ENCODE data around the gene SCT.
A peak's percentile ranks its signal among the peaks of the same experiment; 100 is the strongest.

SCT gene

DNA sequence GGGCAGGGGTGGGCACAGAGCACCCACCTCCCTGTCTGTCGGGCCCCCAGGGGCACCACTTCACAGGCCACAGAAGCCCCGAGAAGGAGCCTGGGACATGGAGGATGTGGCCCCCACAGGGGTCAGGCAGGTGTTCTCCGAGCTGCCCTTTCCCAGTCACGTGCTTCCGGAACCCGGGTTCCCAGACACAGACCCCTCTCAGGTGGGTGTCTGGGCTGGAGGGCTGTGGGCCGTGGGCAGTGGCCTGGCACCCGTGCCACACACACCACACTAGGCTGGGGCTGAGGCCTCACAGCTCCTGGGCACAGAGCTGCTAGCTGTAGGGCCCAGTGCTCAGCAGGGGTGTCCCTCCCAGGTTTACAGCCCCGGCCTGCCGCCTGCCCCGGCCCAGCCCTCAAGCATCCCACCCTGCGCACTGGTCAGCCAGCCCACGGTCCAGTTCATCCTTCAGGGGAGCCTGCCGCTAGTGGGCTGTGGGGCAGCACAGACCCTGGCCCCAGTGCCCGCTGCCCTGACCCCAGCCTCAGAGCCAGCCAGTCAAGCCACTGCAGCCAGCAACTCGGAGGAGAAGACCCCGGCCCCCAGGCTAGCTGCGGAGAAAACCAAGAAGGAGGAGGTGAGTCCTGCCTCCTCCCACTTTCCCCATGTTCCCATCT lies 16.7 kb downstream of the SCT start:
- DNase-seq (ENCODE audit: low read depth) = no peak

DNA sequence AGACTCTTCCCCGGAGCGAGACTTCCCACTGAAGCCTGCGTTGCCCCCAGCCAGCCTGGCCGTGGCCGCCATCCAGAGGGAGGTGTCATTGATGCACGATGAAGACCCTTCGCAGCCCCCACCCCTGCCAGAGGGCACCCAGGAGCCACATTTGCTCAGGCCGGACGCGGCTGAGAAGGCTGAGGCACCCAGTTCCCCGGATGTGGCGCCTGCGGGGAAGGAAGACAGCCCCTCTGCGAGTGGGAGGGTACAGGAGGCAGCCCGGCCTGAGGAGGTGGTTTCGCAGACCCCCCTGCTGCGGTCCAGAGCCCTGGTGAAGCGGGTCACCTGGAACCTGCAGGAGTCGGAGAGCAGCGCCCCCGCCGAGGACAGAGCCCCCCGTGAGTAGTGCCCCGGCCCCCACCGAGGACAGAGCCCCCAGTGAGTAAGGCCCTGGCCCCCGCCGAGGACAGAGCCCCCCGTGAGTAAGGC lies 17.6 kb downstream of the SCT start:
- DNase-seq (ENCODE audit: low read depth) = no peak

DNA sequence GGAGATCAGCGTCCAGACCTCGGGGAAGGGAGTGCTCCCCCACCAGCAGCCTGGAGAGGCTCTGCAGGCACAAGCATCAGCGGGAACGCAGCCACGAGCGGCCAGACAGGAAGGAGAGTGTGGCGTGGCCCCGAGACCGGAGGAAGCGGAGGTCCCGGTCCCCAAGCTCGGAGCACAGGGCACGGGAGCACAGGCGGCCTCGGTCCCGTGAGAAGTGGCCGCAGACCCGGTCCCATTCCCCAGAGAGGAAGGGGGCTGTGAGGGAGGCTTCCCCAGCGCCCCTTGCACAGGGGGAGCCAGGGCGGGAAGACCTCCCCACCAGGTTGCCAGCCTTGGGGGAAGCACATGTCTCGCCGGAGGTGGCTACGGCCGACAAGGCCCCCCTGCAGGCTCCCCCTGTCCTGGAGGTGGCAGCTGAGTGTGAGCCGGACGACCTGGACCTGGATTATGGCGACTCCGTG lies 18.2 kb downstream of the SCT start:
- DNase-seq (ENCODE audit: low read depth) = no peak

DNA sequence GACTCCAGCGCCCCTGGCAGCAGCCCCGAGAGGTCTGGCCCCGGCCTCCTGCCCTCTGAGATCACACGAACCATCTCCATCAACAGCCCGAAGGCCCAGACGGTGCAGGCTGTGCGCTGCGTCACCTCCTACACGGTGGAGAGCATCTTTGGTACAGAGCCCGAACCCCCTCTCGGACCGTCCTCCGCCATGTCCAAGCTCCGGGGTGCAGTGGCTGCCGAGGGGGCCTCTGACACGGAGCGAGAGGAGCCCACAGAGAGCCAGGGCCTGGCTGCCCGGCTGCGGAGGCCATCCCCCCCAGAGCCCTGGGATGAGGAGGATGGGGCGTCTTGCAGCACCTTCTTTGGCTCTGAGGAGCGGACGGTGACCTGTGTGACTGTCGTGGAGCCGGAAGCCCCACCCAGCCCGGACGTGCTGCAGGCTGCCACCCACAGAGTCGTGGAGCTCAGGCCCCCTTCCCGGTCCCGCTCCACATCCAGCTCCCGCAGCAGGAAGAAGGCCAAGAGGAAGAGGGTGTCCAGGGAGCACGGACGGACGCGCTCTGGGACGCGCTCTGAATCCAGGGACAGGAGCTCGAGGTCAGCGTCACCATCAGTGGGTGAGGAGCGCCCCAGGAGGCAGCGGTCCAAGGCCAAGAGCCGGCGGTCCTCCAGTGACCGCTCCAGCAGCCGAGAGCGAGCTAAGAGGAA lies 18.9 kb downstream of the SCT start:
- no peak for DNase-seq (ENCODE audit: low read depth)

DNA sequence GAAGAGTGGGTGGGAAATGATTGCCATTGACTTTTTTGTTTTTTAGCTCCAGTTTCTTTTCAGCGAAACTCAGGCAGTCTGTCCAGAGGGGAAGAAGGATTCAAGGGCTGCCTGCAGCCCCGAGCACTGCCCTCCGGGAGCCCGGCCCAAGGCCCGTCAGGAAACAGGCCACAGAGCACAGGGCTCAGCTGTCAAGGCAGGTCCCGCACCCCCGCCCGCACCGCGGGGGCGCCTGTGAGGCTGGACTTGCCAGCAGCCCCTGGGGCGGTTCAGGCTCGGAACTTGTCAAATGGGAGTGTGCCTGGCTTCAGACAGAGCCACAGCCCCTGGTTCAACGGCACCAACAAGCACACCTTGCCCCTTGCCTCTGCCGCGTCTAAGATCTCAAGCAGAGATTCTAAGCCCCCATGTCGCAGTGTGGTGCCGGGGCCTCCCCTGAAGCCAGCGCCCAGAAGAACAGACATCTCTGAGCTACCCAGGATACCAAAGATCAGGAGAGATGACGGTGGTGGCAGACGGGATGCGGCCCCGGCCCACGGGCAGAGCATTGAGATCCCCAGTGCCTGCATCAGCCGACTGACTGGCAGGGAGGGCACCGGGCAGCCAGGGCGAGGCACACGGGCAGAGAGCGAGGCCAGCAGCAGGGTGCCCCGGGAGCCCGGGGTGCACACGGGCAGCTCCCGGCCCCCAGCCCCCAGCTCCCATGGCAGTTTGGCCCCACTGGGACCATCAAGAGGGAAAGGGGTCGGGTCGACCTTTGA lies 19.8 kb downstream of the SCT start:
- DNase-seq (ENCODE audit: low read depth) = no peak

DNA sequence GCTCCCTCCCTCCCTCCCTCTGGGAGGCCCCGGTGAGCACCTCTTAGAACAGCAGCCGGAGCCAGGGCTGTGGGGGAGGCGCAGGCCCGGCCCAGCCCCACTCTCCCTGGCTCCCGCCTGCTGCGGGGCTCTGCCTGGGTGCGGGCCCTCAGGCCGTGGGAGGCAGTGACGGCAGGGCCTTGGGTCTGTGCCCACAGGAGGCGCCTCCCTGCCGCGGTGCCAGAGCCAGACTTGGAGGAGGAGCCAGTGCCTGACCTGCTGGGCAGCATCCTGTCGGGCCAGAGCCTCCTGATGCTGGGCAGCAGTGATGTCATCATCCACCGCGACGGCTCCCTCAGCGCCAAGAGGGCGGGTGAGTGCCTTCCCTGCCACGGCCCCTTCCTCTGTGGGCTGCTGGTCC lies 20.7 kb downstream of the SCT start:
- DNase-seq (ENCODE audit: low read depth) = peak; percentile 45

DNA sequence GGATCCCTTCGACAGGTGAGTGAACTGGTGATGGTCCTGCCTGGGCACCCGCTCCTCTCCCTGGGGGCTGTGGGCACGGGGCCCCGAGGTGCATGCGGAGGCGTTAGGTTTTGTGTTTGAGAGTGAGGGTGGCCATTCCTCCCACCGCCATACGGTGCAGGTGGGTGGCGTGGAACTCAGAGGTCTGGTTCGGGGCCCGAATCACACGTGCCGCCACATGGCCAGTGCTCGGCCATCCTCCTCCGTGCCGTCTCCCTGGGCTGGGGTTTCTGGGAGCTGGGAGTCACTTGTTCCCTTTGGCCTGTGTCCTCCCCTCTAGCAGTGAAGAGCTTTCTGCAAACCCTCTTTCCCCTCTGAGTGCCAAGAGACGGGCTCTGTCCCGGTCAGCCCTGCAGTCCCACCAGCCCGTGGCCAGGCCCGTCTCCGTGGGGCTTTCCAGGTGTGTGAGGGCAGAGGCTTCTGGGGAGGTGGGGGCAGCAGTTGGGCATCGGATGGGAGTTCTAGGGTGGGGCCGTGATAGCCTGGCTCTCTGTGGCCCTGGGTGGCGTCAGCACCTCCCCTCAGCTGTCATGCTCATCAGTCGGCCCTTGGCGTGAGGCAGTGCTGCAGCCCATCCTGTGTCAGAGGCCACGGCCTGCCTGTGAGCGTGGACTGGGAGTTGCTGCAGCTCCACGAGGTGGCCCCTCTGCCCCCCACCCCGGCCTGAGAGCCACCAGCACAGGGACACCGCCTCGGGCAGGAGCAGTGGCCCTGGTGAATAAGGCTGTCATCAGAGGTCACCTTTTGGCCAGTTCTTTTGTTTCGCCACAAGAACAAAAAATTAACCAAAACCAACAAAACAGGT lies 21.5 kb downstream of the SCT start:
- no peak for DNase-seq (ENCODE audit: low read depth)

DNA sequence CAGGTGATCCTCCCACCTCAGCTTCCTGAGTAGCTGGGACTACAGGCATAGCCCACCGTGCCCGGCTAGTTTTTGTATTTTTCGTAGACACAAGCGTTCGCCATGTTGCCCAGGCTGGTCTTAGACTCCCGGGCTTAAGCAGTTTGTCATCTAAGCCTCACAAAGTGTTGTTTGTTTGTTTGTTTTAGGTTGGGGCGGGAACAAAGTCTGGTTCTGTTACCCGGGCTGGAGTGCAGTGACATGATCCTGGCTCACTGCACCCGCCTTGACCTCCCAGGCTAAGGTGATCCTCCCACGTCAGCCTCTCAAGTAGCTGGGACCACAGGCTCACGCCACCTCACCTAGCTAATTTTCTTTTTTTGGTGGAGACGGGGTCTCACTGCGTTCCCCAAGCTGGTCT lies 23.8 kb downstream of the SCT start:
- no peak for DNase-seq (ENCODE audit: low read depth)

DNA sequence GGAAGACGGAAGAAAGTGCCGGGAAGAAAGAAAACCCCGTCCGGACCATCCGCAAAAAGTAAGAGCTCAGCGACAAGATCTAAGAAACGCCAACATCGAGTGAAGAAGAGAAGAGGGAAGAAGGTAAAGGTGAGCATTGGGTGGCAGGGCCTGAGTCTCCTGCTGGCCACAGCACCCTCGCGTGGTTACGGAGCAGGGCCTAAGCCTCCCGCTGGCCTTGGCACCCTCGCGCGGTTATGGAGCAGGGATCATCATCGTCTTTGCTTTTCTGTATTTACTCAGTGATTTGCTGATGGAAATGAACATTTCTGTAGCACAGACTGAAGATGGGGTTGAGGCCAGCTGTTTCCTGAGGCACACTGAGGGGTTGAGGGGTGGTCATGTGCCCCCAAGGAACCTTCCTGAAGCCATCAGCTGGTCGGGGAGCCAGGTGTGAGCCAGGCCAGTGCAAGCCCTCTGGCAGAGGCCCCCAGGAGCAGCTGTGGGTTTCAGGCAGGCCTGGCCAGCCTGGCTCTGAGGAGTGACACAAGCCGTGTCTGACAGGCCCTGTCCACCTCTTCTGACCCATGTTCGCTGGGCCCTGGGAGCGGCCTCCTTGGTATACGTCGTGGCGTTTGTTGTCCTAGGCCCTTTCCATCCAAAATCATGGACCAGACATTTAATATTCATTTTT lies 25.3 kb downstream of the SCT start:
- no peak for DNase-seq (ENCODE audit: low read depth)

DNA sequence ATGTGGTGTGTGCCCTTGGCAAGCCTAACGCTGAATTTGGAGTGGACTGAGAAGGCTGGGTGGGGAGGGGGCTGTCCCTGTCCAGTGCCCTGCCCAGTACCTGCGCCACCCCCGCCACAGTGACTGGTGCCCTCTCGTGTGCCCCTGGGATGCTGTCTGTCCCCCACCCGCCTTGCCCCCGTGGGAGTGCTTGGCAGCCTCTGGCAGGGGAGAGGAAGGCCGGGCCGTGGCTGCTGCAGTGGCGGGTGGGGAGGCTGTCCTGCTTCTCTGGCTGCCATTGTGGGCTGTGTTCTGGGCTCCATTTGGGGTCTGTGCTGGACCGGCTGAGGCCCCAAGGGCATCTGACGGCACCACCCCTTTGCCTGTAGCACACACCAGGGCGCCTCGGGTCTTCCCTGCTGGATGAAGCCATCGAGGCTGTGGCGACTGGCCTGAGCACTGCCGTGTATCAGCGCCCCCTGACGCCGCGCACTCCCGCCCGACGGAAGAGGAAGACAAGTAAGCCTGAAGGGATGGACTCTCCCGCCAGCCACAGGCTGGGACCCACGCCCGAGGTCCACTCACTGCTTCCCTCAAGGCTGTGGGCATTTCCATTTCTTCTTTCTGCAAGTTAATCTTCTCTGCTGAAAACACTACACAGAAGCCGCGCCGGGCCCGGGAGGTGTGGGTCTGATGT lies 28.8 kb downstream of the SCT start:
- no peak for DNase-seq (ENCODE audit: low read depth)

DNA sequence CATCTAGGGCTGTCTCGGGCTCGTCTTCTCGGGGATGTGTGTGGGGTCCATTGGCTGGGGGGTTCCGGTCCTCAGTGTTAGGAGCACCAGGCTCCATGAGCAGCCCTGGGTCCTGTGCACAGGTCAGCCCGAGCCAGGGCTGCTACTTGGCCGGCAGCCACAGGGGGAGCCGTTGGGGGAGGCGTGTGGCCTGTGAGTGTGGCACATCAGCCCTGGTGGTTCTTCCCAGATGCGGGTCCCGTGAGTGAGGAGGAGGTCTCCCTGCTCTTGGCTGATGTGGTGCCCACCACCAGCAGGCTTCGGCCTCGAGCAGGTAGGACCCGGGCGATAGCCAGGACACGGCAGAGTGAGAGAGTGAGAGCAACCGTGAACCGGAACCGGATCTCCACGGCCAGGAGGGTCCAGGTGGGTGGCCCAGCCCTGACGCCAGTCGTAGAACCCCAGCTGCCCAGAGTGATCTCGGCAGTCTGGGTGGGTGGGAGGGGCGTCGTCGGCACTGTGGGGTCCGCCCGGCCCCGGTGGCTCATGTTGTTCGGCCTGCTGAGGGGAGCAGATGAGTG lies 29.7 kb downstream of the SCT start:
- no peak for DNase-seq (ENCODE audit: low read depth)

DNA sequence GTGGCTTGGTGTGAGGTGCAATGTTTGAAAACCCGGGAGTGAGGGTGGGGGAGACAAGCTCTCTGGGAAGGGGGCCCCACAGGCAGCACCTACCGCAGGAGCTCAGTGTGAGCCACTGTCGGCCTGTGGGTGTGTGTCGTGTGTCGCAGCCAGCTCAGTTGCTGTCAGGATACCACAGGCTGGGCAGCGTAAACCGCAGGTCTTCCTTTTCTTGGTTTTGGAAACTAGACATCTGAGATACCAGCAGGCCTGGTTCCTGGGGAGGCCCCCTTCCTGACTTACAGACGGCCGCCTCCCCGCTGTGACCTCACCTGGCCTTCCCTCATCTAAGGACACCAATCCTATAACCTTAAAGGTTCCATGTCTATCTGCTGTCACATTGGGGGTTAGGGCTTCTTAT lies 30.6 kb downstream of the SCT start:
- no peak for DNase-seq (ENCODE audit: low read depth)

DNA sequence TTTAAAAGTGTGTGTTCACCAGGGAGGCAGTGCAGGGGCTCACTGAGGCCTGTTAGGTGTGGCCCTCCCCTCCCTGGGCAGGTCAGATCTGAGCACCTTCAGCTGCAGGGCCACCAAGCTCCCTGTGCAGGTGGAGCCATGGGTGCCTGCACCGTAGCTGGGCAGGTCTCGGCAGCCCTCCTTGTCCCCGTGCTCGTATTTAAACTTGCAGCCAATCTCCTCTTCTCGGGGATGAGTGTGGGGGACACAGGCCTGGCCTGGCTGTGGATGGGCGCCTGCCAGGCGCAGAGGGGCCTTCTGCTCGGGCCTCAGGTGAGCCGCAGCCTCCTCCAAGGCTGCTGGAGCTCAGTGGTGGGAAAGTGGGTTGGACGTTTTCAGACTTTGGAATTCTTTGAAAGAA lies 31.6 kb downstream of the SCT start:
- no peak for DNase-seq (ENCODE audit: low read depth)

DNA sequence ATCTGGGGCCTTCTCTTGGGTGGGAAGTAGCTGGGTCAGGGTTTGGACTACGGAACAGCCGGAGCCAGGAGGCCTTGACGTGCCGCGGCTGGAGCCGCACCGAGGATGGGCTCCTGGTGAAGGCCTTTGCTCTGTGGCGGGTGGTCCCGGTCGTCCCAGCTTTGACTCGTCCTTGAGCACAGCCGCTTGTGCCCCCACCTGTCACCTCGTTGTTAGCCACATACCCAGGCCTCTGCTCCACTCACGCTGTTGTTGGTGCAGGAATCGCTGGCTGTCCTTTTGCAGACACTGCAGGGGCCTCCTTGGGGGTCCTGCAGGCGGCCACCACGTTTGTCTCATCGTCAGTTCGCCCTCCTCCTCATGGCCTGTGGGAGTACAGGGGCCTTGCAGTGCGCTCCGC lies 33.6 kb downstream of the SCT start:
- no peak for DNase-seq (ENCODE audit: low read depth)

DNA sequence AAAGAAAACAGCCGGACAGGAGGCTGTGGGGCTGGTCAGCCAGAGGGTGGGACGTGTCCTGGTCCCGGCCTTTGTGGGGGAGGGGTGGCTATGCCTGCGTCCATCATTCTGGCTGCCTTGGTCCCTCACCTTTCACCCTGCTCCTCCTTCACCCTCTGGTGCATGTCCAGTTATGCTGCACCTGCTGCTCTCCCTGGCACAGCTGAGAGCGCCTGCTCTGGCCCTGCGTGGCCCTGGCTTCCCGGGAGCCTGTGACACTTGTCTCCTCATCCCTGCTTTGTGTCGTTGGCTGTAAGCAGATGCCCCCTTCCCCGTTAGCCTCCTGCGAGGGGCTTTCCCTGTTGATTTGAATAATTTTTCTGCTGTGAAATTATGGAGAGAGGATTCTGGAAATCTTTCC lies 34.1 kb downstream of the SCT start:
- no peak for DNase-seq (ENCODE audit: low read depth)

DNA sequence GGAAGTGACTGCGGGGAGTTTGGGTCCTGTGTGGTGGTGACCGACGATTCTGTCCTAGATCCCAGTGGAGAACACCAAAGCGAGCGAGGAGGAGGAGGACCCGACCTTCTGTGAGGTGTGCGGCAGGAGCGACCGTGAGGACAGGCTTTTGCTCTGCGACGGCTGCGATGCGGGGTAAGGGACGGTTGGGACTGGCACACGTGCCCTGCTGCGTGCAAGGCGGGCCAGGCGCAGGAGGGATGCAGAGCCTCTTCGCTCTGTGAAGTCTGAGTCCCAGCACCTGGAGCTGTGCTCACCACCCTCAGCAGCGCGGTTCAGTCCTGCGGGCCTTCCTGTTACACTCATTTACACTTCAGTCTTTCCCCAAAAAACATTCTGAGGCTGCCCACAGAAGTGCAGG lies 34.5 kb downstream of the SCT start:
- no peak for DNase-seq (ENCODE audit: low read depth)

DNA sequence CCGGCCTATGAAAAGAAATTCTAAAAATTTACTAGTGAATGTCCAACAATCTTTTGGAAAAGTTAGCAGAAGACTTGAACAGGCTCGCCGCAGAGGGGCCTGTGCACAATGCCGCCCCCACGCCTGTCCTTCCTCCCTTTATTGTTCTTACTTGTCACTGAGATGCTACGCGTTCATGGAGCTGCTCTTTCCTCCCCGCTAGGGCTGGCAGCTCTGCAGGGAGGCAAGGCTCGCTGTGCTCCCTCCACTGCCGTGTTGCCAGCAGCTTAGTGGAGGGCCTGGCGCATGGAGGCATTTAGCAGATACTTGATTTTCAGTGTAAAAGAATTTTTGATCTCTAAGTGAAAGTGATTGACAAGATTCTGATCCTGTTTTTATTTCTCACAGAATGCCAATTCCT lies 36.0 kb downstream of the SCT start:
- no peak for DNase-seq (ENCODE audit: low read depth)

DNA sequence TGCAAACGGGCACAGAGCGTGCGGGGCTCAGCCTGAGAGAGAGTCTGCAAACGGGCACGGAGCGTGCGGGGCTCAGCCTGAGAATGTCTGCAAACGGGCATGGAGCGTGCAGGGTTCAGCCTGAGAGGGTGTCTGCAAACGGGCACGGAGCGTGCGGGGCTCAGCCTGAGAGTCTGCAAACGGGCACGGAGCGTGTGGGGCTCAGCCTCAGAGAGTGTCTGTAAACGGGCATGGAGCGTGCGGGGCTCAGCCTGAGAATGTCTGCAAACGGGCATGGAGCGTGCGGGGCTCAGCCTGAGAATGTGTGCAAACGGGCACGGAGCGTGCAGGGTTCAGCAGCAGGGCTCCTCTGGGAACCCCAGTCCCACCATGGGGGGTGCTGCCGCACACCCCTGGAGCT lies 37.2 kb downstream of the SCT start:
- no peak for DNase-seq (ENCODE audit: low read depth)

DNA sequence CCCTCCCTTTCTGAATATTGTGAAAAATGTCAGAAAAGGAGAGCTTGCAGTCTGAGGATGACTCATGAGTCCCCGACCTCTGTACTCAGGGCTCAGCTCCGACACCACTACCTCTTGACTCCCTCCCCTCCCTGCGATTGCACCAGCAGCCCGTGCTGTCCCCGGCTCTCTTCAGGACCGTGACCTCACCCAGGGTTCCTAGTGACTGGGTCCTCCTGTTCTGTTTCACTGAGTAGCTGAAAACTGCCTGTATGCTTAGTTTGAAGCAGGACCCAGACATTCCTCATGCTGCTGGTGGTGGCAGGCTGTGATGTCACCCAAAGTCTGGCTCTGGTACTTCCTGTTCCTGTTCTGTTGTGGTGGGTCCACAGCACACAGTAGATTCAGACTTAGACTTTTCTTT lies 39.0 kb downstream of the SCT start:
- DNase-seq (ENCODE audit: low read depth) = no peak

DNA sequence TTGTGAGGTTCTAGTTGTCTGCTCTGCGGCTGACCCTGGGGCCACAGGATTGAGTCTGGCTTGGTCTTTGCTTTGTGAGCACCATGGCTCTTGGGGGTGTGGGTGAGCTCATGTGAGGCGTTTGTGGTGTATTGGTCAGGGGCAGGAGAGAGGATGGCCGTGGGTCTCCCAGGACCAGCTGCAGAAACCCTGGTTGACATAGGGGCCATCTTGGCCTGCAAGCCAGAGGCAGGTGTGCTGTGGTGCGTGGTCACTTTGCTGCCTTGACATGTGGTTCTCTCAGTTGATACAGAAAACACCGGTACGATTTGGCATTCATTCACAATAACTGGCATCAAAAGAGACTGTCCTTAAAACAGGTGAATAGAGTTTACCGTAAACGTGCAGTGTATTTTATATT lies 39.4 kb downstream of the SCT start:
- DNase-seq (ENCODE audit: low read depth) = no peak

All from fibroblast of the conjunctiva (primary cell).